ENCODE data around the gene YLPM1. TPM values are rescaled to one million over a fixed set of nuclear protein-coding genes. Genes with fewer than 3 reads are reported as not detected.

The YLPM1 gene
- polyA plus RNA-seq, 1 of the 3 experiments (the other 2 are of a cell fraction), result 14.0 TPM

- Histone ChIP-seq H3F3A (replicated peaks; ENCODE audit: insufficient read depth) (peaks cover 26% of the 10 kb centered on the region), H3K9me2 (no peaks in the 10 kb centered on the region), H3K4me2 (no peak overlapping the region), H2AFZ (ENCODE audit: low read depth) (no peak overlapping the region), H3K79me2 (ENCODE audit: insufficient read depth) (peaks cover 10% of the 10 kb centered on the region; the same call in 1 of the 2 replicates), H3K27ac (ENCODE audit: low read depth in 2 of 2, low read length in 1 of 2) (no peak overlapping the region), H3K36me3 (replicated peaks in 1 of 2; ENCODE audit: control insufficient read depth in 1 of 2, insufficient read depth in 2 of 2, low read length in 1 of 2) (peaks cover 70 to 74% of the 10 kb centered on the region in 2 experiments), H3K4me1 (ENCODE audit: control insufficient read depth in 1 of 2, insufficient read depth in 2 of 2, low read depth in 1 of 2, low read length in 1 of 2) (peaks cover 0 to 7% of the 10 kb centered on the region in 2 experiments; a peak in 2 of 4 replicates), H3K9ac (no peak overlapping the region), H3K27me3 (ENCODE audit: insufficient read depth) (no peaks in the 10 kb centered on the region), H3K4me3 (ENCODE audit: low read depth in 2 of 2, low read length in 1 of 2) (no peak overlapping the region), H3K9me3 (no peaks in the 10 kb centered on the region), H4K20me1 (ENCODE audit: insufficient read depth) (no peaks in the 10 kb centered on the region)
- ChIA-PET POLR2A (no interaction called here), CTCF (no interaction called here)
- WGBS (ENCODE audit: low lambda C conversion rate), result 96% methylated on average over 5 of the region's 5 CpGs
- TF ChIP-seq FOXJ3 (CRISPR knock-in tag; IDR thresholded peaks at IDR 0.05) (no peak), TAF1 (IDR thresholded peaks at IDR 0.05; ENCODE audit: borderline replicate concordance, low read depth, low read length) (no peak), CTCF (IDR thresholded peaks at IDR 0.05) (no peak), GABPA (IDR thresholded peaks at IDR 0.05; ENCODE audit: low read depth) (no peak), FOXM1 (IDR thresholded peaks at IDR 0.05; ENCODE audit: low read depth) (no peak), NFIC (IDR thresholded peaks at IDR 0.05; ENCODE audit: borderline replicate concordance) (no peak), EP300 (IDR thresholded peaks at IDR 0.05; ENCODE audit: borderline replicate concordance in 1 of 2, low read depth in 1 of 2, low read length in 1 of 2) (no peak), GATA2 (CRISPR knock-in tag; IDR thresholded peaks at IDR 0.05) (no peak), ELF1 (IDR thresholded peaks at IDR 0.05) (no peak), JUND (IDR thresholded peaks at IDR 0.05) (no peak), MXI1 (IDR thresholded peaks at IDR 0.05; ENCODE audit: low read depth, low read length) (no peak), RAD21 (IDR thresholded peaks at IDR 0.05; ENCODE audit: low read length) (no peak), RFX5 (IDR thresholded peaks at IDR 0.05; ENCODE audit: low read length) (no peak), REST (IDR thresholded peaks at IDR 0.05; ENCODE audit: low read depth, low read length) (no peak), CHD2 (IDR thresholded peaks at IDR 0.05; ENCODE audit: low read length, partially characterized antibody) (no peak), YY1 (IDR thresholded peaks at IDR 0.05; ENCODE audit: low read depth) (no peak)
- TF ChIP-seq, protein P1, sequence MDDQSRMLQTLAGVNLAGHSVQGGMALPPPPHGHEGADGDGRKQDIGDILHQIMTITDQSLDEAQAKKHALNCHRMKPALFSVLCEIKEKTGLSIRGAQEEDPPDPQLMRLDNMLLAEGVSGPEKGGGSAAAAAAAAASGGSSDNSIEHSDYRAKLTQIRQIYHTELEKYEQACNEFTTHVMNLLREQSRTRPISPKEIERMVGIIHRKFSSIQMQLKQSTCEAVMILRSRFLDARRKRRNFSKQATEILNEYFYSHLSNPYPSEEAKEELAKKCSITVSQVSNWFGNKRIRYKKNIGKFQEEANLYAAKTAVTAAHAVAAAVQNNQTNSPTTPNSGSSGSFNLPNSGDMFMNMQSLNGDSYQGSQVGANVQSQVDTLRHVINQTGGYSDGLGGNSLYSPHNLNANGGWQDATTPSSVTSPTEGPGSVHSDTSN (IDR thresholded peaks at IDR 0.05), result no peak
- TF ChIP-seq, protein P2, sequence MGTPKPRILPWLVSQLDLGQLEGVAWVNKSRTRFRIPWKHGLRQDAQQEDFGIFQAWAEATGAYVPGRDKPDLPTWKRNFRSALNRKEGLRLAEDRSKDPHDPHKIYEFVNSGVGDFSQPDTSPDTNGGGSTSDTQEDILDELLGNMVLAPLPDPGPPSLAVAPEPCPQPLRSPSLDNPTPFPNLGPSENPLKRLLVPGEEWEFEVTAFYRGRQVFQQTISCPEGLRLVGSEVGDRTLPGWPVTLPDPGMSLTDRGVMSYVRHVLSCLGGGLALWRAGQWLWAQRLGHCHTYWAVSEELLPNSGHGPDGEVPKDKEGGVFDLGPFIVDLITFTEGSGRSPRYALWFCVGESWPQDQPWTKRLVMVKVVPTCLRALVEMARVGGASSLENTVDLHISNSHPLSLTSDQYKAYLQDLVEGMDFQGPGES (IDR thresholded peaks at IDR 0.05; ENCODE audit: low read depth, low read length), result no peak
- DNase-seq, result no peak
These were observed 58.3 kb downstream of the YLPM1 start for GRCh38 chr14:74821267-74821915.
